ENCODE measurements around the gene SZT2. TPM values are rescaled to one million over a fixed set of nuclear protein-coding genes. Genes with fewer than 3 reads are reported as not detected.
"Not testable (repeated sequence)": the region's sequence is repeated elsewhere in the genome, so short reads cannot be mapped to it uniquely, and the experiment has no call there.

SZT2 gene
- total RNA-seq, 1 donor: 35.4 TPM

DNA sequence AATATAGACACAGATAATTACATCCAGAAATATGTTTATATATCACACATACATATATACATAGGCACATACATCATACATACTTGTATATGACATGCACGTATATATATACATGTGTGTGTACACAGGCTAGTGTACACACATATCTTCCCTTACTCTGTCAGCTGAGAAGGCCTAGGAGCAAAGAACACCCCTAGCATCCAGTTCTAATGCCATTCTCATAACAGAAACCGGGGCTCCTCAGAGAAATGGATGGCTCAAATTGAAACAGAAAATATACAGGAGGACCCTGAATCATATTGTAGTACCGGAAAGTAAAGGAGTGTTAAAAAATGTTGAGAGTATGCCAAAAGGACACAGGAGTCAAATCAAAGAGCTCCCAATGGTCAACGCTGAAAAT is 83.8 kb downstream of the SZT2 start:
- no peak for DNase-seq (ENCODE audit: low read depth)
- H3K4me3 ChIP-seq (ENCODE audit: low read depth, low read length): no peak overlapping the region
- TF ChIP-seq, protein P1, sequence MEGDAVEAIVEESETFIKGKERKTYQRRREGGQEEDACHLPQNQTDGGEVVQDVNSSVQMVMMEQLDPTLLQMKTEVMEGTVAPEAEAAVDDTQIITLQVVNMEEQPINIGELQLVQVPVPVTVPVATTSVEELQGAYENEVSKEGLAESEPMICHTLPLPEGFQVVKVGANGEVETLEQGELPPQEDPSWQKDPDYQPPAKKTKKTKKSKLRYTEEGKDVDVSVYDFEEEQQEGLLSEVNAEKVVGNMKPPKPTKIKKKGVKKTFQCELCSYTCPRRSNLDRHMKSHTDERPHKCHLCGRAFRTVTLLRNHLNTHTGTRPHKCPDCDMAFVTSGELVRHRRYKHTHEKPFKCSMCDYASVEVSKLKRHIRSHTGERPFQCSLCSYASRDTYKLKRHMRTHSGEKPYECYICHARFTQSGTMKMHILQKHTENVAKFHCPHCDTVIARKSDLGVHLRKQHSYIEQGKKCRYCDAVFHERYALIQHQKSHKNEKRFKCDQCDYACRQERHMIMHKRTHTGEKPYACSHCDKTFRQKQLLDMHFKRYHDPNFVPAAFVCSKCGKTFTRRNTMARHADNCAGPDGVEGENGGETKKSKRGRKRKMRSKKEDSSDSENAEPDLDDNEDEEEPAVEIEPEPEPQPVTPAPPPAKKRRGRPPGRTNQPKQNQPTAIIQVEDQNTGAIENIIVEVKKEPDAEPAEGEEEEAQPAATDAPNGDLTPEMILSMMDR (IDR thresholded peaks at IDR 0.05; ENCODE audit: insufficient read depth, low read length): no peak

DNA sequence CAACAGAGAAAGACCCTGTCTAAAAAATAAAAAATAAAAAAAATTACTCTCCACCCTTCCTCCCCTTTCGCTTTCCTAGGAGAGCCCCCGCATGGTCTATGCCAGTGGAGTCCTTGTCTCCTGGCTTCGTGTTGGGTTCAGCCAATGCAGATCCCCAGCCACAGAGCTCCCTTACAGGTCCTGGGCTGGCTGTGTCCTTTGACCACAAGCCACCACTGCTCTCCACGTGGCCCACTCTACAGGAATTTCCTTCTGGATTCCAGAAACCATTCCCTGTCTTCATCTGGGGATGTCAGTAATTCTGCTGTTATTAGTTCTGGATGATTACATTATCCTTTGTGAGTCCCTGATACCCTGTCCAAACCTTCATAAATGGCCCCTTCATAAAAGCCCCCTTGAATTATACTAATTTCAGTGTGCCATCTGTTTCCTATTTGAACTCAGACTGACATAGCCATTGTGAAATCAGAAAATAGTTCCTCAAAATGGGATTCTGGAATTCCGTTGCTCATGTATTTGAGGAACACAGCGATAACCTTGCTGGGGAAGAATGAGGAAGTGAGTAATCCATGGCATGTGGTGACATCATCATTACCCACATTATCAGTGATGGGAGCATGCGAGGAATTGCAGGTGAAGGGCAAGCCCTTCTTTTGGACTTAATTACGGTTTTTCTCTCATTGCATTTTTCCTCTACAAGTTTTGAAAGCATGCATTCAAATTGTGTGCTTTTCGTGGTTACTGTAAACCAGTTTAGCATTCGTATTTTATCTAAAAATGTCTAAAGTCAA is 86.1 kb downstream of the SZT2 start:
- peak; percentile 92 for DNase-seq (ENCODE audit: low read depth)
- H3K4me3 ChIP-seq (ENCODE audit: low read depth, low read length): not testable (repeated sequence)

DNA sequence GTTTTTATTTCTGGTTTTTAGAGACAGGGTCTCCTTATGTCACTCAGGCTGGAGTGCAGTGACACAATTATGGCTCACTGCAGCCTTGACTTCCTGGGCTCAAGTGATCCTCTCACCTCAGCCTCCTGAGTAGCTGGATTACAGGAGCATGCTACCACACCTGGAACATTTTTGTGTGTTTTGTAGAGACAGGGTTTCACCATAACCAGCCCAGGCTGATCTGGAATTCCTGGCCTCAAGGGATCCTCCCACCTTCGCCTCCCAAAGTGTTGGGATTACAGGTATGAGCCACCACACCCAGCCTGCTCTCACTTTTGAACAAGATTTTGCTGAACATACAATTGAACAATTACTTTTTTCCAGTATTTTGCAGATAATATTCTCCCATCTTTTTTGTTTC is 88.0 kb downstream of the SZT2 start:
- TF ChIP-seq, protein P1 (IDR thresholded peaks at IDR 0.05; ENCODE audit: insufficient read depth, low read length): no peak
- no peak overlapping the region for H3K4me3 ChIP-seq (ENCODE audit: low read depth, low read length)
- DNase-seq (ENCODE audit: low read depth): no peak

DNA sequence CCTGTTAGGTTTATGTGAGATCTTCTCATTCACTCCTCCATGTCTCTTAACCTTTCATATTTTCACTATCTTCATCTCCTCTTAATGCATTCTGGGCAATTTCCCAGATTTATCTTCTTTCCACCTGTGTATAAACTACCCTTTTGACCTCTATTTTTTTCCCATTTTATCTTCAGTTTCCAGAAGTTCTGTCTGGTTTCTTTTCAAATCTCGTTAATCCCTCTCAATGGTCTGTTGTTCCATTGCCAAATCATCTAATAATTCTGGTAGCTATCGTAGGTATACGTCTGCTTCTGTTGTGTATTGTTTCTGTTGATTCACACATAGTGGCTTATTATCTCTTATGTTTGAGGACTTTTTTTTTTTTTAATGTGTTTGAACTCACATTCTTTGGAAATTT is 89.7 kb downstream of the SZT2 start:
- TF ChIP-seq, protein P1 (IDR thresholded peaks at IDR 0.05; ENCODE audit: insufficient read depth, low read length): no peak
- DNase-seq (ENCODE audit: low read depth): no peak
- H3K4me3 ChIP-seq (ENCODE audit: low read depth, low read length): no peak overlapping the region

DNA sequence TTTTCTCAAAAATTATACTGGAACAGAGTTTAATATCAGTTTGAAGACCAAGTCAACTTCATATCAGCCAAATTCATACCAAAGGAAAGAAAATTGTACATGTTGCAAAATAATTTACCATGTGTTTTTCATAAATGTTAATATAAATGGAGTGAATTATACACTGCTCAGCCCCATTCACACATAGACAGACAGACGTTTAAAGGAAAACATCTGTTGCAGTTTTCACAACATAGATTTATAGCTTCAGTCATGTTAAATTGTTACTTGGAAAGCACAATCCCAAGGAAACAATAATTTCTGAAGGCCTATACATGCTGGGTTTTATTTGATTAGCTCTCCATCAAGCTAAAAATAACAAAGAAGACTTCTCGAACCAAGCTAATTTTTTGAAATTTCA is 91.8 kb downstream of the SZT2 start:
- H3K4me3 ChIP-seq (ENCODE audit: low read depth, low read length): no peak overlapping the region
- peak; percentile 40 for DNase-seq (ENCODE audit: low read depth)
- TF ChIP-seq, protein P1 (IDR thresholded peaks at IDR 0.05; ENCODE audit: insufficient read depth, low read length): no peak

DNA sequence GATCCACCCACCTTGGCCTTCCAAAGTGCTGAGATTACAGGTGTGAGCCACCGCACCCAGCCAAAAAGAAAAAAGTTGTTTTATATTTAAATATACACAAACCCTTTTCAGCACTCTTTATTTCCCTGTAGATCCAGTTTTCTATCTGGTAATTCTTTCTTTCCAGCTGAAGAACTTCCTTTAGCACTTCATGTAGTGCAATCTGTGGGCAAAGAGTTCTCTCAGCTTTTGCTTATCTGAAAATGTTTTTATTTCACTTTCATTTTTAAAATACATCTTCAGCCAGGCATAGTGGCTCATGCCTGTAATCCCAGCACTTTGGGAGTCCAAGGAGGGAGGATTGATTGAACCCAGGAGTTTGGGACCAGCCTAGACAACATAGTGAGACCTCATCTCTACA is 92.5 kb downstream of the SZT2 start:
- no peak overlapping the region for H3K4me3 ChIP-seq (ENCODE audit: low read depth, low read length)
- DNase-seq (ENCODE audit: low read depth): peak; percentile 40
- TF ChIP-seq, protein P1 (IDR thresholded peaks at IDR 0.05; ENCODE audit: insufficient read depth, low read length): no peak

DNA sequence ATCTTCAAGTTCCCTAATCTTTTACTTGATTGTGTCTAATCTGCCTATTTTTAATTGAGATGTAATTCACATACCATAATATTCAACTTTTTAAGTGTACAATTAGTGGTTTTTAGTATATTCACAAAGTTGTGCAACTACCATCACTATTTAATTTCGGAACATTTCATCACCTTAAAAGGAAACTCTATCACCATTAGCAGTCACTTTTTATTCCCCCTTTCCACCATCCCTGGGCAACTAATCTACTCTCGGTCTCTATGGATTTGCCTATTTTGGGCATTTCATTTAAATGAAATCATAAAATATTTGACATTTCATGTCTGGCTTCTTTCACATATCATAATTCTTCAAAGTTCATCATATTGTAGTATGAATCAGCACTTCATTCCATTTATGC is 94.7 kb downstream of the SZT2 start:
- no peak overlapping the region for H3K4me3 ChIP-seq (ENCODE audit: low read depth, low read length)
- no peak for DNase-seq (ENCODE audit: low read depth)
- TF ChIP-seq, protein P1 (IDR thresholded peaks at IDR 0.05; ENCODE audit: insufficient read depth, low read length): no peak

Measured in fibroblast of the aortic adventitia (primary cell).